Measurements from ENCODE around the gene PDE1A. TPM values are rescaled to one million over a fixed set of nuclear protein-coding genes. Genes with fewer than 3 reads are reported as not detected.

PDE1A gene
- total and polyA plus RNA-seq, 10 of the 15 experiments (the other 5 are each of a cell fraction or from before 2014, with no cell fraction given) = 1.1 TPM; not detected in 9

GRCh38 chr2:182298456-182298855 is 128.4 kb downstream of the PDE1A start:
- intact Hi-C loops (cut with micrococcal nuclease; ENCODE audit: unreplicated experiment) (no loop called here), in situ Hi-C loops (cut with MboI) (no loop called here)
- no peak overlapping the region for H3K27ac ChIP-seq (ENCODE audit: control insufficient read depth, insufficient read depth)
- BruUV-seq (replicated peaks) = no TSS peak
- H3K4me1 ChIP-seq (ENCODE audit: control insufficient read depth, insufficient read depth, low read length) = no peaks in the 10 kb centered on the region
- no peak for FAIRE-seq
- ChIA-PET CTCF (no interaction called here), POLR2A (no interaction called here), SMC1A (ENCODE audit: uncharacterized antibody, unreplicated experiment) (no interaction called here), RAD21 (ENCODE audit: unreplicated experiment) (interaction anchor here (1.6 kb wide), 1 partner anchor 350 kb away, joined by 4 read pairs; no protein-coding TSS in a partner anchor)
- H2AFZ ChIP-seq (ENCODE audit: control insufficient read depth, low read depth, low read length) = no peak overlapping the region
- no peaks in the 10 kb centered on the region for H3K9me3 ChIP-seq (replicated peaks; ENCODE audit: control insufficient read depth, insufficient read depth, low read length)
- WGBS (ENCODE audit: insufficient coverage, insufficient replicate concordance, low lambda C conversion rate, missing lambda C conversion rate) = 48% methylated on average over 4 of the region's 4 CpGs
- DNase-seq (ENCODE audit: low read depth, low spot score) = no peak
- no peaks in the 10 kb centered on the region for H3K79me2 ChIP-seq (ENCODE audit: control insufficient read depth, insufficient read depth, low read length)
- no peaks in the 10 kb centered on the region for H3K27me3 ChIP-seq (replicated peaks in 1 of 2; ENCODE audit: control insufficient read depth in 2 of 2, insufficient read depth in 2 of 2, low read length in 1 of 2)
- no peak for ATAC-seq
- H3K4me2 ChIP-seq (ENCODE audit: control insufficient read depth, insufficient read depth) = no peak overlapping the region
- no peaks in the 10 kb centered on the region for H3K36me3 ChIP-seq (ENCODE audit: control insufficient read depth in 2 of 2, insufficient read depth in 2 of 2, low read length in 1 of 2)
- no peak overlapping the region for H3K4me3 ChIP-seq
- TF ChIP-seq POLR2AphosphoS5 (IDR thresholded peaks at IDR 0.05; ENCODE audit: low read length) (no peak), ETV6 (conservative IDR thresholded peaks at IDR 0.05 in 1 of 2, IDR thresholded peaks at IDR 0.05 in 1 of 2; ENCODE audit: borderline replicate concordance in 1 of 2, low read depth in 1 of 2) (no peak), E4F1 (IDR thresholded peaks at IDR 0.05; ENCODE audit: borderline replicate concordance, partially characterized antibody) (no peak)
- no peaks in the 10 kb centered on the region for H4K20me1 ChIP-seq (ENCODE audit: control insufficient read depth, insufficient read depth)
- no peak overlapping the region for H3K9ac ChIP-seq (ENCODE audit: control insufficient read depth, insufficient read depth, low read length)

GRCh38 chr2:182291296-182291695 is 135.5 kb downstream of the PDE1A start:
- intact Hi-C loops (cut with micrococcal nuclease; ENCODE audit: unreplicated experiment) = no loop called here
- Histone ChIP-seq H4K20me1 (ENCODE audit: control insufficient read depth, insufficient read depth) (no peaks in the 10 kb centered on the region), H3K4me3 (no peak overlapping the region), H3K27me3 (replicated peaks in 1 of 2; ENCODE audit: control insufficient read depth in 2 of 2, insufficient read depth in 2 of 2, low read length in 1 of 2) (no peaks in the 10 kb centered on the region), H3K9me3 (replicated peaks; ENCODE audit: control insufficient read depth, insufficient read depth, low read length) (no peaks in the 10 kb centered on the region), H3K79me2 (ENCODE audit: control insufficient read depth, insufficient read depth, low read length) (no peaks in the 10 kb centered on the region), H3K4me2 (ENCODE audit: control insufficient read depth, insufficient read depth) (no peak overlapping the region), H3K9ac (ENCODE audit: control insufficient read depth, insufficient read depth, low read length) (no peak overlapping the region), H3K36me3 (ENCODE audit: control insufficient read depth in 2 of 2, insufficient read depth in 2 of 2, low read length in 1 of 2) (no peaks in the 10 kb centered on the region), H3K27ac (ENCODE audit: control insufficient read depth, insufficient read depth) (no peak overlapping the region), H2AFZ (ENCODE audit: control insufficient read depth, low read depth, low read length) (no peak overlapping the region), H3K4me1 (ENCODE audit: control insufficient read depth, insufficient read depth, low read length) (no peaks in the 10 kb centered on the region)
- FAIRE-seq = no peak
- RAD21 ChIA-PET (ENCODE audit: unreplicated experiment) = no interaction called here
- BruUV-seq (replicated peaks) = no TSS peak
- DNase-seq (ENCODE audit: low read depth, low spot score) = no peak
- SMC1A ChIA-PET (ENCODE audit: uncharacterized antibody, unreplicated experiment) = interaction anchor here (0.7 kb wide), 1 partner anchor 30 kb away, joined by 5 read pairs; no protein-coding TSS in a partner anchor
- CTCF ChIA-PET = no interaction called here
- TF ChIP-seq CBX5 (IDR thresholded peaks at IDR 0.05; ENCODE audit: low read depth) = no peak
- no peak for TF ChIP-seq SKIL (IDR thresholded peaks at IDR 0.05; ENCODE audit: low read depth, poor library complexity, severe bottlenecking)
- no peak for TF ChIP-seq E2F8 (IDR thresholded peaks at IDR 0.05; ENCODE audit: low read depth, partially characterized antibody)
- no peak for TF ChIP-seq NR2F1 (conservative IDR thresholded peaks at IDR 0.05)
- in situ Hi-C loops (cut with MboI) = no loop called here
- POLR2A ChIA-PET = no interaction called here
- ATAC-seq = no peak
- whole genome bisulfite sequencing (ENCODE audit: insufficient coverage, insufficient replicate concordance, low lambda C conversion rate, missing lambda C conversion rate) = 0% methylated on average over 1 of the region's 1 CpG

Measured in GM12878 (cell line).